HG03439 (cell line): ENCODE data around the gene IQCH.

Experiments
- ATAC-seq: cut with Tn5 transposase; IDR thresholded peaks from one replicate; pipeline ENCODE4 v1.9.1; 2021; ENCODE audit warnings: mild to moderate bottlenecking, moderate library complexity; ENCODE audit not compliant: unreplicated experiment

Gene IQCH

GRCh38 chr15:67296684-67297083 is 42.1 kb downstream of the IQCH start:
- ATAC-seq, result no peak

DNA sequence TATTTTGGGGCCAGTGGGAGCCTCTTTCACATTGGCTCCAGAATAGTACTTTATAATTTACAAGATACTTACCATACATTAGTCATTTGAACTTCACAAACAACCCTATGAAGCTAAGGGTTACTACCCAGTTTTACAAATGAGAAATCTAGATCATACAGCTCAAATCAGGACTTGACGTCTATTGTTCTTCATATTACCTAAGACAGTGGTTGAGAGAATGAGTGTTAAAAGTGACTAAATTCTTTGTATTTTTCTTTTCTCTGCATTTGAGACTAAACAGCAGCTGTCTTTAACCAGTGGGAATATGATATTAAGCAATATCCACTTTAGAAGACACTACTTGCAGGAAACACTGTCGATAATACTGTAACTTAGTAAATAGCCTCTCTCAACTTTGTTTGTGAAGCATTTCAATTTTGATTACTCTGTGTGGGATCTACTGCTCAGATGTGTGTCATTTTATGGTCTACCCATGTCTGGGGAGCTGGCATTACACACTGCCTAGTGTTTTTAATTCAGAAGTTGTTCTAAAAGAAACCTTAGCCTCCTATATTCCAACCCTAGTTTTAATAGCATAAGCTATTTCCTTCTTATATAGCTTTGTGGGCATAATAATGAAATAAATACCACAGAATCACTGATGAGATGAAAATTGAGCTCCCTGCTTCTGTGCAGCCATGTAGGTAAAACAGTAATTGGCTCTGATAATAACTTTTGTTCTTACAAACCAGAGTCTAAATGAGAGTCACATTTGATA is 45.9 kb downstream of the IQCH start:
- ATAC-seq, result no peak

GRCh38 chr15:67303490-67304363 is 49.1 kb downstream of the IQCH start:
- no peak for ATAC-seq

GRCh38 chr15:67304778-67305177 is 50.2 kb downstream of the IQCH start:
- ATAC-seq, result no peak

DNA sequence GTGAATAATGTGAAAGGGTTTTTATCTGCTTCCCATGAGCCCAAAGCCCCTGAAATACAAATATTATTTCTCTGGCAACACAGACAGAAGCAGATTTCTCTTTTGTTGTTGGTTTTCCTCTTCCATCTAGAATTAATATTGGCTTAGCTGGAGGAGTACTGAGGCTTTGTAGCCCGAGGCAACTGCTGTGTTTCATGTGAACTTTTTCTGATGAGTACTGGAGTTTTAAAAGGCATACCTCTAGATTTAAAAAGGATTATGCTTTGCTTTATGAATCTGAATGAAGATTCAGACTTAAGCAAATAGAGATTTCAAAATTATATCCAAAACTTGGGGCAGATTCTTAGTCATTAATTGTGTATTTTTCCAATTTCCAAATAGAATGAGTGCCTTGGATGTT is 50.9 kb downstream of the IQCH start:
- no peak for ATAC-seq

- no peak for ATAC-seq
Measured at GRCh38 chr15:67307156-67307555, 52.6 kb downstream of the IQCH start.

DNA sequence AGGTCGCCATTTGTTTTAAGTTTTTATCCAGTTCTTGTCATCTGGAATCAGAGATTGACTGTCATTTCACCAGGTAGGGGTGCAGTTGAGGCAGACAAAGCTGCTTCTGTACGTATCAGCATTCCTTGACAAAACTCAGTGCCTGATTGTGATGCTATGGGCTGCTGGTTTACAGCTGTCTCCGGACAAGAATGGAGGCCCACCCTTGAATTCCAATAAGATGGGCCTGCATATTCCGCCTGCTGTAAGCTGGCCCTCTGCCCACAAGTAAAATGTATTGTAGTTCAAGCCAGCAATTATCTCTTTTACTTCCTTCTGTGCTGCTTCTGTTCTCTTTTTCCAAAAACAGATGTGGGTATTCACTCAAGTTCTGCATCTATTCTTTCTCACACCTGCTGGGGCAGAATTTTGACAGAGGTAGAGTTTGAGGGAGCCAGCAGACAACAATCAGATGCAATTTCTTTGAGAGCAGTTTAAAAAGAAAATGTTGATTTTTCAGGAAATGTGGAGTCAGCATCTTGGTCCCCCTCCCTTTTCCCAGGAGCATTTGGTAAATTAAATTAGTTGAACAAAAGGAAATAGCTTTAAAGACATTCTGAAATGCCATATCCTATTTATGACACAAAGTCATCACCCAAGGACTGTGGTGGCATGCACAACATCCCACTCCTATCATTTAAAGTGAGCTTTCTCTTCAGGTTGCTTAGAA is 53.5 kb downstream of the IQCH start:
- no peak for ATAC-seq

DNA sequence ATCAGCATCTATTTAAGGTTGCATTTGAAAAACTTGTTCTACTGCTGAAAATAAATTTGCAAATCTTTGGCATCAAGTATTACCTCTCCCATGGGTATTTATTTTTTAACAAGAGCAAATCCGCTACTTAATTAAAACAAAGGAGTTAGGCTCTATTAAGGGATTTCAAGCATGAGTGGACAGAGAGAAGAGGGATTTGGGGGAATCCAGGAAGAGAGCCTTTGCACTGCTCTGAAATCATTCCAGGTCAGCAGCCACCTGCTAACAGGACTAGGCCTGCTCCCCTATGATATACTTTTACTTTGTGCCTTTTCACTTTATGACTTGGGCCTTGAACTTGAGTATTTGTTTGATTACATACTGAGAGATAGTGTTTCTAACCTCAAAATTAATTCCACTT is 57.1 kb downstream of the IQCH start:
- no peak for ATAC-seq

DNA sequence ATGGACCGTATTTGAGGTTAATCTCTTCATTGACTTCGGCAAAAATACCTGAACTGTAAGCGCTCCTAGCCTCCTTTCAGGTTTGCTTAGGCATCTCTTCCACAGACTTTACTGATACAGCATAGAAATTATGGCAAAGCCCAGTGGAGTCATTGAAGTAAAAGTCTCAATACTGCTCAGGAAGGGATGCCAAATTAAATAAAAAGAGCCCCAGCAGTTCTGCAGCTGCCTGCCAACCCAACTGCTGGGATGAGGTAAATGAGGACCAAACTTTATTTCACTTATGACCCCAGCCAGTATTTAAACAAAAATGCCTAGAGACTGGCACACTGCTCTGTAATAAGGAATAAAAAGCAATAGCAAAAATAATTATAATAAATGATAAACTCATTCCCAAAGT is 65.4 kb downstream of the IQCH start:
- ATAC-seq, result no peak

DNA sequence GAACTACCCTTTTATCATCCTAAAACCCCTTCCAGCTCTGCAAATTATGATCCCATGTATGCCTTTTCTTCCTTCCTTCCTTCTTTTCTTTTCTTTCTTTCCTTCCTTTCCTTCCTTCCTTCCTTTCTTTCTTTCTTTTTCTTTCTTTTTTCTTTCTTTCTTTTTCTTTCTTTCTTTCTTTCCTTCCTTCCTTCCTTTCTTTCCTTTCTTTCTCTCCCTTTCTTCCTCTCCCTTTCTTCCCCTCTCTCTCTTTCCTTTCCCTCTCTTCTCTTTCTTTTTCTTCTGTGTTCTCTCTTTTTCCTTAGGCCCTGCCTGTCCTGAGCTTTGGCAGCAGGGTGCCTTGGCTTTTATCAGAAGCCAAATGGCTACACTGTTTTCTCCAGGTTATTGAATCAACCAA is 66.8 kb downstream of the IQCH start:
- ATAC-seq, result no peak

DNA sequence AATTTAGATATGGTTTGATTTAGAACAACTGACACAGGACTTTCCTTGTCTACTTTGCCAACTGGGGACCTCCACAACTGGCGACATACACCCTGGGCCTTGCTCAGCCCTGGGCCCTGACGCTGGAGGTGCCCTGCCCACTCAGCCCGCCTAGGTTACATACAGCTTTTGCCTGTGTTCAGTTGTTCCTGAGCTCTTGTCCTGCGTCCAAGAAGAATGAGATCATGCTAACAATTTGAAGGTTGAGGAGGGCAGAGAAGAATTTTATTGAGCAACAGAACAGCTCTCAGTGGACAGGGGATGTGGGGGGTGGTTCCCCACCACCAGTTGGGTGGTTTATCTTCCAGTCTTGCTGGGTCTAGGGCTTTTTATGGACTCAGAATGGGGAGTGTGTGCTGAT is 67.9 kb downstream of the IQCH start:
- no peak for ATAC-seq

GRCh38 chr15:67327312-67327711 is 72.7 kb downstream of the IQCH start:
- ATAC-seq, result no peak

GRCh38 chr15:67327737-67328136 is 73.2 kb downstream of the IQCH start:
- ATAC-seq, result no peak

DNA sequence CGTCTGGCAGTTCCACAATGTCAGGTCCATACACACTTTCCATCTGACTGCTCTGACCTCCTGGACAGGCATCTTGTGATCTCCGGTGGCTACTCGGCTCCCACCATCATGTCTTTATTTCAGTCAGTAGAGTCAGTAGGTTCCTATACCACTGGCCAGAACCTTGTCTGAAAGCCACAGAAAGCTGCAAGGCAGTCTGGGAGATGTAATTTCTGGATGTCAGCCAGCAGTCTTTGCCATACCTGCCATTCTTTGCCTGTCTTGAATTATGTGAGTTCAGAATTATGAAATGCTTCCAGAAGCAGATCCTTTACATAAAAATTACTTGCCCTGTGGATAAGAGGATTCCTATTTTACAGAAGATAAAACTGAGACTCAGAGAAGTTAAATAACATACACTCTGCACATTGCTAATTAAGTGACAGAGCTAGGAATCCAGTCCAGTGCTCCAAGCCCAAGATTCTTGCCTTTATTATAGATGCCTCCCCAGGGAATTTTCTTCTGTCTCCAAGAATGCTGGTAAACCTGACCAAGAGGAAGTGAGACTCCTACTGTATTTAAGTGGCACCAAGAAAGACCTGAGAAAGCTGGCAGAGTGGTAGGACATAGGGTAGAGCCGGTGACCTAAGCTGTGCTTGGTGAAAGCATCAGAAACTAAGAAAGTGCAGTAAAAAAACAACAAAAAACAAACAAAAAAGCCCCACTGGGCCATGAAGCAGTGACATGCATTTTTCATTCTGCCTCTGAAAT is 75.6 kb downstream of the IQCH start:
- ATAC-seq, result no peak

GRCh38 chr15:67331676-67332075 is 77.1 kb downstream of the IQCH start:
- no peak for ATAC-seq

- ATAC-seq, result no peak
Measured at GRCh38 chr15:67335026-67335425, 80.4 kb downstream of the IQCH start.

DNA sequence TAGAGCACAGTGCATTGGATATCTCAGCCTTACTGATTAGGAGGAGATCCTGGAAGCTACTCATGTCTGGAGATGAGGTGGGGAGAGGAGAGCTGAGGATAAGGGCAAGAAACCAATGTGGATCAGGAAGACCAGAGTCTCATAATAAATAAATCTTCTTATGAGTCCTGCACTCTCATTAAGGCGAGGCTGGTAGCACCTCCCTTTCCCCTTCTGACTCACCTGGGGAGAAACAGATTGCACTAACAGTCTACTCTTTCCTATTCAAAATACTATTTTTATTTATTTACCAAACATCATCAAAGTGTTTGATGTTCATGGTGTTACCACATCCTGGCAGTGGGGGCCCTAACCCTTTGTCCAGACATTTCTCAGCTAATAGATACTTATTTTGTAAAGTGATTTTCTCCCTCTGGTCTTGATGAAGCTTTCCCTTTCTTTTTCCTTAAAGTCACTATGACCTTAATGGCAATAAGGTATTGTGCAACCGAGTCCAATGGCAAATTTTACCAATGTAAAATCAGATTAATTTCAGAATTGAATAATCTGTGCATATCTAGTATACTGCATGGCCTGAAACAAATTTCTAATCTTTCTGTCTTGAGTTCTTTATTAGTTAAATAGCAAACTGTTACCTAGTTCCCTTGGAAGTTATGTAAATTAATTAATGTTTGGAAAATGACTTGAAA is 81.1 kb downstream of the IQCH start:
- no peak for ATAC-seq

- ATAC-seq, result no peak
Measured at GRCh38 chr15:67340630-67341029, 86.0 kb downstream of the IQCH start.

DNA sequence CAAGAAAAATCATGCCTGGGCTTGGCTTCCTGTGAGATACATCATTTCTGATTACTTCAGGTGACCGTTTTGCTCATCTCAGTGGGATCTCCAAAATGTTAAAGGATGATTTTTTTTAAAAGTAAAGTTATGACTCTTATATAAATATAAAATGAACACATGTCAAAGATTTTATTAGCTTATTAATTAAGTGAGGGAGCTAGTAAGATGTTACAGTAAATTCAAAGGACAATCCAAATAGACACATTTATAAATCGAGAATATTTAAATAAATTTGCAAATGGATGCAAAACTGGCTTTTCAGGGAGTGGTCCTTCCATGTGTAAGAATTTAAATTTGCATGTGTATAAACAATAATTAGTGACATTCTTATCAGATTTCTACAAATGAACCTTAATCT is 87.0 kb downstream of the IQCH start:
- no peak for ATAC-seq

- ATAC-seq, result no peak
Measured at GRCh38 chr15:67343206-67343605, 88.6 kb downstream of the IQCH start.
